ENCODE measurements around the gene C16orf87.

DNA sequence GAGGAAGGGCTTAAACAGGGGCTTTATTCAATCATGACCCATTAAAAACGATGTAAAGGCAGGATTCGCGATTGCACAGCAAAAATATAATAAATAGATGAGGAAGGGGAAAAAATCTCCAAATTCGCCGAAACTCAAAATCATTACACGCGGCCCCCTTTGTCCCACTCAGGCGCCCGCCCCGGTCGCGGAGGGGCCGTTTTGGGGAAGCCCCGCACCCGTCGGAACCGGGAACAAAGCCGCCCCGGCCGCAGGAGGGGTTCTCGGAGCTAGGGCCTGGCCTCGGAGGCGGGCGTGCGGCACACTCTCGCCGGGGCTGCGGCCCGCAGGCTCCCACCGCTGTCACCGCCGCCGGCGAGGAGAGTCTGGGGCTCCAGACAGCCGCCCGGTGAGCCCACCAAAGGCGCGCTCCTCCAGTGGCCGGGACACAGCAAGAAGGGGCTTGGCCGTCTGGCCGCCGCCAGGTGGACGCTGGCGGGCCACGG is 521 bp downstream of the C16orf87 start:
- TF ChIP-seq EP300 (conservative IDR thresholded peaks at IDR 0.05; ENCODE audit: poor library complexity, severe bottlenecking) (no peak), RAD21 (conservative IDR thresholded peaks at IDR 0.05) (no peak), EZH2 (IDR thresholded peaks at IDR 0.05; ENCODE audit: borderline replicate concordance, insufficient read depth, low read length, poor library complexity, severe bottlenecking) (no peak), SMC3 (conservative IDR thresholded peaks at IDR 0.05; ENCODE audit: poor library complexity) (no peak), POLR2AphosphoS5 (IDR thresholded peaks at IDR 0.05) (no peak), TAF1 (IDR thresholded peaks at IDR 0.05; ENCODE audit: low read depth) (no peak), MXI1 (conservative IDR thresholded peaks at IDR 0.05; ENCODE audit: poor library complexity, severe bottlenecking) (no peak)
- TF ChIP-seq, protein P1, sequence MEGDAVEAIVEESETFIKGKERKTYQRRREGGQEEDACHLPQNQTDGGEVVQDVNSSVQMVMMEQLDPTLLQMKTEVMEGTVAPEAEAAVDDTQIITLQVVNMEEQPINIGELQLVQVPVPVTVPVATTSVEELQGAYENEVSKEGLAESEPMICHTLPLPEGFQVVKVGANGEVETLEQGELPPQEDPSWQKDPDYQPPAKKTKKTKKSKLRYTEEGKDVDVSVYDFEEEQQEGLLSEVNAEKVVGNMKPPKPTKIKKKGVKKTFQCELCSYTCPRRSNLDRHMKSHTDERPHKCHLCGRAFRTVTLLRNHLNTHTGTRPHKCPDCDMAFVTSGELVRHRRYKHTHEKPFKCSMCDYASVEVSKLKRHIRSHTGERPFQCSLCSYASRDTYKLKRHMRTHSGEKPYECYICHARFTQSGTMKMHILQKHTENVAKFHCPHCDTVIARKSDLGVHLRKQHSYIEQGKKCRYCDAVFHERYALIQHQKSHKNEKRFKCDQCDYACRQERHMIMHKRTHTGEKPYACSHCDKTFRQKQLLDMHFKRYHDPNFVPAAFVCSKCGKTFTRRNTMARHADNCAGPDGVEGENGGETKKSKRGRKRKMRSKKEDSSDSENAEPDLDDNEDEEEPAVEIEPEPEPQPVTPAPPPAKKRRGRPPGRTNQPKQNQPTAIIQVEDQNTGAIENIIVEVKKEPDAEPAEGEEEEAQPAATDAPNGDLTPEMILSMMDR (IDR thresholded peaks at IDR 0.05; ENCODE audit: poor library complexity, severe bottlenecking), result no peak
- TF ChIP-seq, protein P2, sequence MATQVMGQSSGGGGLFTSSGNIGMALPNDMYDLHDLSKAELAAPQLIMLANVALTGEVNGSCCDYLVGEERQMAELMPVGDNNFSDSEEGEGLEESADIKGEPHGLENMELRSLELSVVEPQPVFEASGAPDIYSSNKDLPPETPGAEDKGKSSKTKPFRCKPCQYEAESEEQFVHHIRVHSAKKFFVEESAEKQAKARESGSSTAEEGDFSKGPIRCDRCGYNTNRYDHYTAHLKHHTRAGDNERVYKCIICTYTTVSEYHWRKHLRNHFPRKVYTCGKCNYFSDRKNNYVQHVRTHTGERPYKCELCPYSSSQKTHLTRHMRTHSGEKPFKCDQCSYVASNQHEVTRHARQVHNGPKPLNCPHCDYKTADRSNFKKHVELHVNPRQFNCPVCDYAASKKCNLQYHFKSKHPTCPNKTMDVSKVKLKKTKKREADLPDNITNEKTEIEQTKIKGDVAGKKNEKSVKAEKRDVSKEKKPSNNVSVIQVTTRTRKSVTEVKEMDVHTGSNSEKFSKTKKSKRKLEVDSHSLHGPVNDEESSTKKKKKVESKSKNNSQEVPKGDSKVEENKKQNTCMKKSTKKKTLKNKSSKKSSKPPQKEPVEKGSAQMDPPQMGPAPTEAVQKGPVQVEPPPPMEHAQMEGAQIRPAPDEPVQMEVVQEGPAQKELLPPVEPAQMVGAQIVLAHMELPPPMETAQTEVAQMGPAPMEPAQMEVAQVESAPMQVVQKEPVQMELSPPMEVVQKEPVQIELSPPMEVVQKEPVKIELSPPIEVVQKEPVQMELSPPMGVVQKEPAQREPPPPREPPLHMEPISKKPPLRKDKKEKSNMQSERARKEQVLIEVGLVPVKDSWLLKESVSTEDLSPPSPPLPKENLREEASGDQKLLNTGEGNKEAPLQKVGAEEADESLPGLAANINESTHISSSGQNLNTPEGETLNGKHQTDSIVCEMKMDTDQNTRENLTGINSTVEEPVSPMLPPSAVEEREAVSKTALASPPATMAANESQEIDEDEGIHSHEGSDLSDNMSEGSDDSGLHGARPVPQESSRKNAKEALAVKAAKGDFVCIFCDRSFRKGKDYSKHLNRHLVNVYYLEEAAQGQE (IDR thresholded peaks at IDR 0.05; ENCODE audit: borderline replicate concordance), result no peak

Measured in neural cell (in vitro differentiated cells).